Activated B cell treated with CpG ODN at 0.5 μM for 24 hours (primary cell): ENCODE measurements around the gene PHYHD1. TPM values are rescaled to one million over a fixed set of nuclear protein-coding genes. Genes with fewer than 3 reads are reported as not detected.

Source experiments
- ATAC-seq: fragments of 200-7000 bp; cut with Tn5 transposase; one replicate; pipeline ENCODE4 v1.10.0; 2021; ENCODE audit warnings: low read depth, mild to moderate bottlenecking, moderate library complexity
- CTCF ChIA-PET: fragments of 350-600 bp; sonication (Branson Sonifier 250); formaldehyde crosslinking; loops from one replicate; lab custom pipeline; 2021; ENCODE audit warnings: antibody characterized with exemption; lab: Charles Lee
- POLR2A ChIA-PET: fragments of 350-600 bp; sonication (Branson Sonifier 250); formaldehyde crosslinking; loops from one replicate; lab custom pipeline; 2021; ENCODE audit warnings: antibody characterized with exemption; lab: Charles Lee
- DNase-seq: peaks from one replicate; pipeline ENCODE4 v3.0.0; 2022
- H3K27ac Mint-ChIP-seq: one replicate; pipeline ENCODE4 v1.8.0; 2020; ENCODE audit warnings: mixed read lengths
- H3K27me3 Mint-ChIP-seq: one replicate; pipeline ENCODE4 v1.8.0; 2021; ENCODE audit warnings: mixed read lengths
- H3K36me3 Mint-ChIP-seq: one replicate; pipeline ENCODE4 v1.8.0; 2021; ENCODE audit warnings: low read depth, mixed read lengths
- H3K4me1 Mint-ChIP-seq: one replicate; pipeline ENCODE4 v1.8.0; 2021; ENCODE audit warnings: mixed read lengths
- H3K4me3 Mint-ChIP-seq: one replicate; pipeline ENCODE4 v1.8.0; 2020; ENCODE audit warnings: mild to moderate bottlenecking, mixed read lengths
- H3K9me3 Mint-ChIP-seq: one replicate; pipeline ENCODE4 v1.8.0; 2020; ENCODE audit warnings: mixed read lengths
- intact Hi-C: fragments of 100-400 bp; cut with micrococcal nuclease; formaldehyde crosslinking; loops from one replicate; pipeline ENCODE4 v1.15.1; 2024
- total RNA-seq: library from RNA; stranded (reverse); gene quantifications from 2 replicates; pipeline ENCODE4 v1.2.3, GENCODE V29; 2022
- TF ChIP-seq, protein P1 (sequence below): fragments of 200-600 bp; IDR thresholded peaks from one replicate; pipeline ENCODE4 v1.8.0; 2022; ENCODE audit warnings: antibody characterized with exemption, mild to moderate bottlenecking

The PHYHD1 gene
- total RNA-seq, 1 donor from 2014 or later, result 0.86 TPM

DNA sequence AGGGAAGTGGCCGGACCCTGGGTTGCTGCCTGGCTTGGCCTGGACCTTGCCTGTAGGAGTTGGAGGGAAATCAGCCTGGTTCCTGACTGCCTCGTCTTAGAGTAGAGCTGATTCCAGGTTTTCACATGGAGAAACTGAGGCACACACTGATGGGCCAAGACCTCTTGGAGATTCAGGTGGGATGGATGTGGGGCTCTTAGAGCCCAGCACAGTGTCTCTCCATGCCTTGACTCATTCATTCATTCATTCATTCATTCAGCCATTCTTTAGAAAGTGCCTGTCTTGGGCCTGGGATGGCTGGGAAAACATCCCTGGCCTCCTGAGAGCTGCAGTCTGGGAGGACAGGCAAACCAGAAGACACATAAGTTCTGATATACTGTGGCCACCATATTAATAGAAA is 36.6 kb upstream of the PHYHD1 start:
- H3K4me1 Mint-ChIP-seq, result peaks cover 34% of the 10 kb centered on the region
- intact Hi-C loops, result loop anchor here (5.0 kb wide), 4 partner anchors 43 to 1432 kb away; partner anchors contain the start of genes DYNC2I2, LRSAM1, RPL12 and SET
- H3K9me3 Mint-ChIP-seq, result no peaks in the 10 kb centered on the region
- H3K4me3 Mint-ChIP-seq, result peak overlapping the region; percentile 28
- TF ChIP-seq, protein P1, sequence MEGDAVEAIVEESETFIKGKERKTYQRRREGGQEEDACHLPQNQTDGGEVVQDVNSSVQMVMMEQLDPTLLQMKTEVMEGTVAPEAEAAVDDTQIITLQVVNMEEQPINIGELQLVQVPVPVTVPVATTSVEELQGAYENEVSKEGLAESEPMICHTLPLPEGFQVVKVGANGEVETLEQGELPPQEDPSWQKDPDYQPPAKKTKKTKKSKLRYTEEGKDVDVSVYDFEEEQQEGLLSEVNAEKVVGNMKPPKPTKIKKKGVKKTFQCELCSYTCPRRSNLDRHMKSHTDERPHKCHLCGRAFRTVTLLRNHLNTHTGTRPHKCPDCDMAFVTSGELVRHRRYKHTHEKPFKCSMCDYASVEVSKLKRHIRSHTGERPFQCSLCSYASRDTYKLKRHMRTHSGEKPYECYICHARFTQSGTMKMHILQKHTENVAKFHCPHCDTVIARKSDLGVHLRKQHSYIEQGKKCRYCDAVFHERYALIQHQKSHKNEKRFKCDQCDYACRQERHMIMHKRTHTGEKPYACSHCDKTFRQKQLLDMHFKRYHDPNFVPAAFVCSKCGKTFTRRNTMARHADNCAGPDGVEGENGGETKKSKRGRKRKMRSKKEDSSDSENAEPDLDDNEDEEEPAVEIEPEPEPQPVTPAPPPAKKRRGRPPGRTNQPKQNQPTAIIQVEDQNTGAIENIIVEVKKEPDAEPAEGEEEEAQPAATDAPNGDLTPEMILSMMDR, result no peak
- no peak for DNase-seq
- H3K36me3 Mint-ChIP-seq, result peaks cover 35% of the 10 kb centered on the region
- no peak for ATAC-seq
- H3K27me3 Mint-ChIP-seq, result no peaks in the 10 kb centered on the region
- ChIA-PET POLR2A (interaction anchor here (1.1 kb wide), 1 partner anchor 65 kb away, joined by 3 read pairs; no protein-coding TSS in a partner anchor), CTCF (no interaction called here)
- H3K27ac Mint-ChIP-seq, result no peak overlapping the region

DNA sequence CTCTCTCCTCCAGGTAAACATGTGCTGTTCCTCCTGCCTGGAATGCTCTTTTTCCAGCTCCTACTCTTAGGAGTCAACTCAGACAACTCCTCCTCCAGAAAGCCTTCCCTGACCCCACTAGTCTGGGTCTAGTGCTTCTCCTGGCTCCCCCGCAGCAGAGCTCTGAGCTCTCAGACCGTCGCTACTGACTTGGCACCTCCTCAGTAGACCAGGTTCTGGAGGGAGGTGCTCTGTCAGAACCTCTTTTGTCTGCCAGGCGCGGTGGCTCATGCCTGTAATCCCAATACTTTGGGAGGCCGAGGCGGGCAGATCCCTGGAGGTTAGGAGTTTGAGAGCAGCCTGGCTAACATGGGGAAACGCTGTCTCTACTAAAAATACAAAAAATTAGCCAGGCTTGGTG is 35.4 kb upstream of the PHYHD1 start:
- peaks cover 28% of the 10 kb centered on the region for H3K4me1 Mint-ChIP-seq
- ATAC-seq, result no peak
- TF ChIP-seq, protein P1, result no peak
- no peak overlapping the region for H3K4me3 Mint-ChIP-seq
- no peak overlapping the region for H3K27ac Mint-ChIP-seq
- POLR2A ChIA-PET, result no interaction called here
- H3K9me3 Mint-ChIP-seq, result no peaks in the 10 kb centered on the region
- H3K36me3 Mint-ChIP-seq, result peaks cover 36% of the 10 kb centered on the region
- CTCF ChIA-PET, result no interaction called here
- DNase-seq, result no peak
- intact Hi-C loops, result no loop called here
- H3K27me3 Mint-ChIP-seq, result no peaks in the 10 kb centered on the region

DNA sequence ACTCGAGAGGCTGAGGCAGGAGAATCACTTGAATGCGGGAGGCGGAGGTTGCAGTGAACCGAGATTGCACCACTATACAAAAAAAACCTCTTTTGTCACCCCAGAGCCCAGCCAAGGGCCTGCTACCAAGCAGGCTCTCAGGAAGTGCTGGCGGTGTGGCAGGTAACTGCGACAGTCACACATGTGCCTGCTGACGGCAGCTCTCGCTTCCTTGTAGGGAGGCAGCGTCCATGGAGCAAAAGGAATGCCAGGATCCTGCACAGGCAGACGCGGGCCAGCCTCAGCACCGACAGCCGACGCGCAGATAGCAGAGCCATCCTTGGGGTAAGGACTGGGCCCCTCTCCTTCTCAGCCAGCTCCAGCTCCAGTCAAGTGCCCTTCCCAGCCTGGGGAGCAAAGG is 35.0 kb upstream of the PHYHD1 start:
- ChIA-PET CTCF (no interaction called here), POLR2A (no interaction called here)
- no peaks in the 10 kb centered on the region for H3K9me3 Mint-ChIP-seq
- H3K27me3 Mint-ChIP-seq, result no peaks in the 10 kb centered on the region
- no peak overlapping the region for H3K27ac Mint-ChIP-seq
- DNase-seq (no peak), ATAC-seq (no peak)
- H3K4me3 Mint-ChIP-seq, result no peak overlapping the region
- H3K4me1 Mint-ChIP-seq, result peaks cover 27% of the 10 kb centered on the region
- TF ChIP-seq, protein P1, result no peak
- H3K36me3 Mint-ChIP-seq, result peaks cover 41% of the 10 kb centered on the region
- intact Hi-C loops, result no loop called here

DNA sequence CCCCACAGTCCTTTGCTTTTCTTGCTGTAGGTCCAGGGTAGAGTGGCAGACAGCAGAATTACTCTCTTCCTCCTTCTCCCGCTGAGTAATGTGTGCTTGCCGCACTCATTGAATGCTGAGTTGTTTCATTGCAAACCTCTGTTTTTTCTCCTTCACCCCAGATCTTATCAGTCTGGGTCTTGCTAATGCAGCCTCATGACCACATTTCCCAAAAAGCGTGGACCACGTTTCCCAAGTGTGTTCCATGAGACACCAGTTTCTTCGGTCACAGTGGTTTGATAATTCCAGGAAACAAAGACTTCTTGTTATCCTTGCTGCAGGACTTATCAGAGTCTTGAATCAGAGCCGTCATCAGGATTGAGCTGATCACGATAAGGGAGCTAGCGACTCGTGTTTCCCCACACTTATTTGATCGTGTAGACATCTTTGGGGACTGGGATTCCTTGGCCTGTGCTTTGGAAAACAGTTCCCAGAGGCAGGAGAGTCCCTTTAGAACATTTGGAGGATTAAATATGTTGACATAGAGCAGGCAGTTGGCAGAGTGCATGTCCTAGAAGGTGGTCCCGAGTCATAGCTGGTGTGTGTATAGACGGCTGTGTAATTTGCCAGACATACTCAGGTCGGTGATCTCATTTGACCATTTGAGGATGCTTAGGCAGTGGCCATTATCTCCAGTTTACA is 34.4 kb upstream of the PHYHD1 start:
- DNase-seq (no peak), ATAC-seq (no peak)
- Mint-ChIP-seq H3K27ac (no peak overlapping the region), H3K27me3 (no peaks in the 10 kb centered on the region), H3K4me1 (peaks cover 23% of the 10 kb centered on the region), H3K9me3 (no peaks in the 10 kb centered on the region), H3K4me3 (no peak overlapping the region), H3K36me3 (peaks cover 41% of the 10 kb centered on the region)
- ChIA-PET POLR2A (no interaction called here), CTCF (no interaction called here)
- TF ChIP-seq, protein P1, result no peak
- intact Hi-C loops, result no loop called here

DNA sequence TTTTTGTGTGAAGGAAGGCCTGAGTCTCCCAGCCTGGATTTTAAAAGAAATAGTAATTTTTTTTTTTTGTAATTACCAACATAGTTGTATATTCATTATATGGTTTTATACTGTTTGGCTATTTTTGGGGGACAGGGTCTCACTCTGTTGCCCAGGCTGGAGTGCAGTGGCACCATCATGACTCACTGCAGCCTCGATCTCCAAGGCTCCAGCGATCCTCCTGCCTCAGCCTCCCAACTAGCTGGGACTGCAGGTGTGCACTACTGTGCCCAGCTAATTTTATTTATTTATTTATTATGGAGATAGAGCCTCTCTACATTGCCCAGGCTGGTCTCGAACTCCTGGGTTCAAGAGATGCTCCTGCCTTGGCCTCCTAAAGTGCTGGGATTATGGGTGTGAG is 33.7 kb upstream of the PHYHD1 start:
- Mint-ChIP-seq H3K36me3 (peaks cover 36% of the 10 kb centered on the region), H3K9me3 (no peaks in the 10 kb centered on the region), H3K4me3 (no peak overlapping the region), H3K27ac (no peak overlapping the region), H3K27me3 (no peaks in the 10 kb centered on the region), H3K4me1 (peaks cover 17% of the 10 kb centered on the region)
- intact Hi-C loops, result no loop called here
- ATAC-seq, result no peak
- no peak for DNase-seq
- ChIA-PET CTCF (no interaction called here), POLR2A (no interaction called here)
- TF ChIP-seq, protein P1, result no peak
